OCI-LY3 (cell line): ENCODE results near the gene IVNS1ABP.

Experiments used
- EZH2phosphoT487 ChIP-seq: fragments of 200-600 bp; shearing (Covaris generic); IDR thresholded peaks from 2 replicates; pipeline ENCODE4 v1.6.1; 2018; ENCODE audit warnings: antibody characterized with exemption, mixed run types, low read depth
- TF ChIP-seq, protein P1 (sequence below): fragments of 200-600, 300-600 bp; sonication (generic); IDR thresholded peaks from 2 replicates; pipeline ENCODE4 v1.5.1; 2014; ENCODE audit warnings: antibody characterized with exemption, low read length, low read depth

DNA sequence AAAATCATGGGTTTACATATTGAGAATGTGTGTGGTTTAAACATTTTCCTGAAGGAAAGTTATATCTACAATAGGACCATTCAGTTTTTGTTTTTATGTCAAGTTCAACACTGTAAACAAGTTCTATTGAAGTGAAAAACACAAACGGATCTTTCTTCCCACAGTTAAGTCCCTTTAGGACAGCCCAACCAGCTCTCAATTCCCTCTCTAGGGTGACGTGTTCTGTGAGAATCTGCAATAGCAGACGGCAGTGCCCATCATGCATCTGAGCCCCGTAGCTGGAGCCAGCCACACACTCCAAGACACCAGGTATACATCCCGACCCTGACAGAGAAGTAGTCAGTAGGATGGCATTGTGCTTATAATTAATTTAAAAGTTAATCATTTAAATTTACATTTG lies 26.3 kb upstream of the IVNS1ABP start:
- TF ChIP-seq, protein P1, sequence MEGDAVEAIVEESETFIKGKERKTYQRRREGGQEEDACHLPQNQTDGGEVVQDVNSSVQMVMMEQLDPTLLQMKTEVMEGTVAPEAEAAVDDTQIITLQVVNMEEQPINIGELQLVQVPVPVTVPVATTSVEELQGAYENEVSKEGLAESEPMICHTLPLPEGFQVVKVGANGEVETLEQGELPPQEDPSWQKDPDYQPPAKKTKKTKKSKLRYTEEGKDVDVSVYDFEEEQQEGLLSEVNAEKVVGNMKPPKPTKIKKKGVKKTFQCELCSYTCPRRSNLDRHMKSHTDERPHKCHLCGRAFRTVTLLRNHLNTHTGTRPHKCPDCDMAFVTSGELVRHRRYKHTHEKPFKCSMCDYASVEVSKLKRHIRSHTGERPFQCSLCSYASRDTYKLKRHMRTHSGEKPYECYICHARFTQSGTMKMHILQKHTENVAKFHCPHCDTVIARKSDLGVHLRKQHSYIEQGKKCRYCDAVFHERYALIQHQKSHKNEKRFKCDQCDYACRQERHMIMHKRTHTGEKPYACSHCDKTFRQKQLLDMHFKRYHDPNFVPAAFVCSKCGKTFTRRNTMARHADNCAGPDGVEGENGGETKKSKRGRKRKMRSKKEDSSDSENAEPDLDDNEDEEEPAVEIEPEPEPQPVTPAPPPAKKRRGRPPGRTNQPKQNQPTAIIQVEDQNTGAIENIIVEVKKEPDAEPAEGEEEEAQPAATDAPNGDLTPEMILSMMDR: no peak
- TF ChIP-seq EZH2phosphoT487: no peak
